GM18502 (cell line): Measurements from ENCODE around the gene UBXN11.
"Not testable (repeated sequence)": the region's sequence is repeated elsewhere in the genome, so short reads cannot be mapped to it uniquely, and the experiment has no call there.

ENCODE experiments used
- ATAC-seq: cut with Tn5 transposase; IDR thresholded peaks from one replicate; pipeline ENCODE4 v1.9.1; 2021; ENCODE audit warnings: mild to moderate bottlenecking; ENCODE audit not compliant: unreplicated experiment, poor library complexity

Gene UBXN11

GRCh38 chr1:26337206-26337535 lies 30.7 kb upstream of the UBXN11 start:
- no peak for ATAC-seq

GRCh38 chr1:26336477-26337205 lies 30.2 kb upstream of the UBXN11 start:
- peak; percentile 43 for ATAC-seq

- ATAC-seq: peak; percentile 67
Measured at GRCh38 chr1:26335774-26336476, 29.5 kb upstream of the UBXN11 start.

GRCh38 chr1:26333312-26333711 lies 26.9 kb upstream of the UBXN11 start:
- ATAC-seq: not testable (repeated sequence)

DNA sequence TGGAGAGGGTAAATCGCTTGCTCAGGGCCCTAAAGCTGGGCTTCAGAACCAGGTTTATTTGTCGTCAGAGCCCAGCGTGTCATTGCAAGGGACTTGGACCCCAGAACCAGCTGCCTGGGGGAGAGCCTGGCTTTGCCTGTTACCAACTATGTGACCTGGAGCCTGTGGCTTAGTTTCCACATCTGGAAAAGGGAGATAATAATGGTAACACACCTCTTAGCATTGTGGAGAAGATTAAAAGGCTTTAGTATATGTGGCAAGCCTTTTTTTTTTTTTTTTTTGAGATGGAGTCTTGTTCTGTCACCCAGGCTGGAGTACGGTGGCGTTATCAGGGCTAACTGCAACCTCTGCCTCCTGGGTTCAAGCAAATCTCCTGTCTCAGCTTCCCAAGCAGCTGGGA lies 23.8 kb upstream of the UBXN11 start:
- ATAC-seq: no peak

- ATAC-seq: not testable (repeated sequence)
Measured at GRCh38 chr1:26329380-26329779, 22.9 kb upstream of the UBXN11 start.

GRCh38 chr1:26328597-26328996 lies 22.2 kb upstream of the UBXN11 start:
- ATAC-seq: no peak

DNA sequence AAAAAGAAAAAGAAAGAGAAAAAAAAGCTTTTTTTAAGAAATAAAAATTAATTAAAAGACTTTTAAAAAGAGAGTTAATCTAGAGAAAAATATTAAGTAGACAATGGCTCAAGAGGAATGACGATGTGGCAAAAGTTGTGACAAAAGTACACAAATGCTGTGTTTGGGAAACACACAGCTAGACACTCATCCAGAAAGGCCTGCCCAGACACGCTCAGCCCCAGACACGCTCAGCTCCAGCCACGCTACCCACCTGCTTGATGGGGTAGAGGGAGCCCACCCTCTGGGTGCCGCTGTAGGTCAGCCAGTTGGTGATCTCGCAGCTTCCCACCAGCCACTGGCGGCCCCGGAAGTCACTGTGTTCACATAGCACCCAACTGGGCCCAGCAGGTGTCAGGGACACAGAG lies 21.5 kb upstream of the UBXN11 start:
- no peak for ATAC-seq

DNA sequence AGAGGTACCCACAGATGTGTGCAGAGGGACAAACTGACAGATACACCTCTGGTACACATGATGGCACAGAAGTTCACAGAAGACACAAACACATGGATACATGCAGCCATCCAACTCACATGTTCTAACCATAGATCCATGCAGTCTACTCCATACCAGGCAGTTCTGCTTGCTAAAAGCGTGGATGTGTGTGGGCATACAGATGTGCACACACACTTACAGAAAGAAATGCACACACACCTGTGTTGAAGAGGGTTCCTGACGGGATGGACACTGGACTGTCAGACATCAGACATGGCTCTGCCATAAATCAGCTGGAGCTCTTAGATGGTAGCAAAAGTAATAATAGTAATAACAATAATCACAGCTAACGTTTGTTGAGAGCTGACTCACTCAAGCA lies 18.1 kb upstream of the UBXN11 start:
- ATAC-seq: no peak

GRCh38 chr1:26323382-26323781 lies 16.9 kb upstream of the UBXN11 start:
- ATAC-seq: no peak

GRCh38 chr1:26322042-26322331 lies 15.6 kb upstream of the UBXN11 start:
- ATAC-seq: no peak

DNA sequence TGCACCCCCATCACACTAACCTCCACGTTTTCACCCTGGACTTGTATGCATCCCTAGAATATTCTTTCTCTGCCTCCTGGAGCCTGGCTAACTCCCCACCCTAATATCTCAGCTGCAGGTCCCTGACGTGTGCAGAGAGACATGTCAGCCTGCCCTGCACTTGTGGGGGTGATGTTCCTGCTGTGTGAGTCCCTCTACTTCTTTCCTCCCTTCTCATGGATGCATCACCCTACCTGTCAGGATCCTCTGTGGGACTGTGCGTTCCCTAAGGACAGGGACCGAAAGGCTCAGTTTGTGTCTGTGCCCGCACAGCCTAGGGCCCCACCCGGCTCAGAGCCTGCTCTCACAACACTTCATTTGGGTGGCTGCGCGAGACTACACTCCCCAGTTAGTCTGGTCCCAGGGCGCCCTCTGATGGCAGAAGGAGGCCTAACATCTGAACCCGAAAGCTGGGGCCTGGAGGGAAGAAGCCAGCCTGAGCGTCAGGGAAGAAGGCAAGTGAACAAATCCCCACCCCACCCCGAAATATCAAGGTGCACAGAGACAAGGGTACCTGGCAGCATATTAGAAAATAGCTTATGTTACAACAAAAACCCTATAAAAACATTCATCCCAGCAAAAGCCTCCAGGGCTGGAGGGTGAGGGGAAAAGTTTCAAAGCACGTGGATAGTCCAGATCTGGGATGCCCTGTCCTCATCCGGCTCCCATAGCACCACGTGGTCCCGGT lies 15.0 kb upstream of the UBXN11 start:
- peak; percentile 50 for ATAC-seq

DNA sequence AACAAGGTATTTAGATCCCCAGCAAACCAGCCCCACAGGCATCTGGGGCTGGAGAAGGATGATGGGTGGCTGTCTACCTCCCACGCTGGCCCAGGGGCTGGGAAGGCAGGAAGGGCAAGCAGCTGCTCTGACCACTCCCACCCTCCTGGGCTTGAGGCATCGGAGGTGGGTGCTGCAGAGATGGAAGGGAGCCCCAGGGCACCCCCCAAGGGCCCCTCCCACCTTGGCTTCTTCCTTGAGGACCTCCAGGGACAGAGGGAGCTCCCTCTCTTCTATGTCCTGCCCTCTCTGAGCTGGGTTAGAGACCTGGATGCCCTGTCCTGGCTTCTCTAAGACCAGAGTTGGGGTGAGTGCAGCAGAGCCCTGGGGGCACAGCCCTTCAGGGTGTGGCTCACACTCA lies 14.5 kb upstream of the UBXN11 start:
- no peak for ATAC-seq

DNA sequence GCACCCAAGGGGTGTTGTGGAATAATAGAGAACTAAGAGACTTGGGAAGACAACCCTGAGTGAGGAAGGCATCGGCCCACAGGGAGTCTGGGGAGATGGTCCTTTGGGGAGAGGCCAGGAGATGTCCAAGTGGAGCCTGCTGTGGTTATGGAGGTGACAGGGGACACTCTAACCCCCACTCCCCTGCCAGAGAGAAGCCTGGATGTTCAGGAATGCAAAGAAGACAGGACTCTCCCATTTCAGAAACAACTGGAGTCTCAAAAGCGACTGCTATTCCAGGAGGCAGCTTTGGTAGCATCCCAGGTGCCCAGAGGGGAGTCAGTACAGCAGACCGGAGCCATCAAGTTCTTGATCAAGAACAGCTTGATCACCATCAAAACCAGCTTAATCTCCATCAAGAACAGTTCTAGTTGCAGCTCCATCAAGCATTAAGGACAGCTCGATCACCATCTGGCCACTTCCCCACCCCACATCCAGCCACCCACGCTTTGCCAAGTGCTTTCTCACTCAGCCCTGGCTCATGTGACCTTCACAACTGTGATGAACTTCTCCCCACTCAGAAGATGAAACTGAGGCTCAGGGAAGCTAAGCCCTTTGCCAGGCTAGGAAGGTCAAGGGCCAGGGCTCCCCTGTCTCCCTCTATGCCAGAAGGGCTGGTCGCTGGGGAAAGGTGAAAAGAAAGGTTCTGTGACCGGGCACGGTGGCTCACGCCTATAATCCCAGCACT lies 12.1 kb upstream of the UBXN11 start:
- no peak for ATAC-seq

GRCh38 chr1:26317612-26318337 lies 11.3 kb upstream of the UBXN11 start, which contains the start of gene CD52:
CD52 (plus strand) TSS chr1:26317958; CDS start chr1:26318018, 60 bp downstream.
- peak; percentile 41 for ATAC-seq

DNA sequence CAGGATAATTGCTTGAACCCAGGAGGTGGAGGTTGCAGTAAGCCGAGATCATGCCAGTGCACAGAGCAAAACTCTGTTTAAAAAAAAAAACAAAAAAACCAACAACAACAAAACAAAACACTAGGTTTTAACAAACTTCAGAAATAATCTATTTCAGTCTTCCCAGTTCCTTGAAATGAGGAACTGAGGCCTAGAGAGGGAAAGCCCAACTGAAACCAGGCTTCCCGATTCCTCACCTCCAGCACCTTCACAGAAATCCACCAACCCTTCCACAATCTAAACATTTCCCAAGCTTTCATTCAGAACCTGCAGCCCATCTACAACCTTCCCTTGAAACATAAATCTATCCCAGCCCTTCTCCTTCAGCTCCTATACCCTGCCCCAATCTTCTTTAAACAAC lies 10.7 kb upstream of the UBXN11 start:
- ATAC-seq: no peak

GRCh38 chr1:26315874-26316850 lies 9.7 kb upstream of the UBXN11 start:
- ATAC-seq: no peak

- ATAC-seq: no peak
Measured at GRCh38 chr1:26314501-26314900, 8.1 kb upstream of the UBXN11 start.
